ENCODE data around the gene NCF4.

GRCh38 chr22:36922711-36923110 is 61.9 kb downstream of the NCF4 start:
- no peak for TF ChIP-seq TP53 (CRISPR knock-in tag; IDR thresholded peaks at IDR 0.05)
- TF ChIP-seq CTCF (IDR thresholded peaks at IDR 0.05), result no peak
- no peak for TF ChIP-seq CHD2 (IDR thresholded peaks at IDR 0.05; ENCODE audit: low read length, partially characterized antibody)
- no peak for TF ChIP-seq POLR2A (IDR thresholded peaks at IDR 0.05; ENCODE audit: low read length)
- no peak for TF ChIP-seq JUNB (IDR thresholded peaks at IDR 0.05)
- TF ChIP-seq MAFK (IDR thresholded peaks at IDR 0.05; ENCODE audit: partially characterized antibody), result no peak
- no peak for TF ChIP-seq NPAS2 (CRISPR knock-in tag; IDR thresholded peaks at IDR 0.05; ENCODE audit: borderline replicate concordance)
- TF ChIP-seq RAD21 (conservative IDR thresholded peaks at IDR 0.05 in 1 of 2, IDR thresholded peaks at IDR 0.05 in 1 of 2), result no peak
- no peak for TF ChIP-seq EP300 (IDR thresholded peaks at IDR 0.05)
- no peak for TF ChIP-seq CBX8 (IDR thresholded peaks at IDR 0.05)
- TF ChIP-seq SMC3 (IDR thresholded peaks at IDR 0.05), result no peak
- TF ChIP-seq HES2 (IDR thresholded peaks at IDR 0.05), result no peak
- TF ChIP-seq REST (IDR thresholded peaks at IDR 0.05), result no peak
